Hepatocyte (in vitro differentiated cells): ENCODE measurements around the gene SPTLC1.

Experiments
- CTCF ChIP-seq: fragments of 200-600 bp; sonication (generic); IDR thresholded peaks from 2 replicates; pipeline ENCODE4 v1.5.1; 2016; ENCODE audit warnings: antibody characterized with exemption, mild to moderate bottlenecking; ENCODE audit not compliant: poor library complexity
- EZH2 ChIP-seq: fragments of 200-600 bp; sonication (generic); IDR thresholded peaks from 2 replicates; pipeline ENCODE4 v1.6.1; 2016; ENCODE audit warnings: antibody characterized with exemption, mild to moderate bottlenecking, borderline replicate concordance

GRCh38 chr9:92132501-92132900 is 17.3 kb upstream of the SPTLC1 start:
- no peak for TF ChIP-seq CTCF
- TF ChIP-seq EZH2, result no peak
